ENCODE results near the gene IRX3. TPM values are rescaled to one million over a fixed set of nuclear protein-coding genes. Genes with fewer than 3 reads are reported as not detected.

IRX3 gene
- total and polyA plus RNA-seq, 10 donors = 0.03 to 0.23 (median 0.13) TPM; not detected in 7

DNA sequence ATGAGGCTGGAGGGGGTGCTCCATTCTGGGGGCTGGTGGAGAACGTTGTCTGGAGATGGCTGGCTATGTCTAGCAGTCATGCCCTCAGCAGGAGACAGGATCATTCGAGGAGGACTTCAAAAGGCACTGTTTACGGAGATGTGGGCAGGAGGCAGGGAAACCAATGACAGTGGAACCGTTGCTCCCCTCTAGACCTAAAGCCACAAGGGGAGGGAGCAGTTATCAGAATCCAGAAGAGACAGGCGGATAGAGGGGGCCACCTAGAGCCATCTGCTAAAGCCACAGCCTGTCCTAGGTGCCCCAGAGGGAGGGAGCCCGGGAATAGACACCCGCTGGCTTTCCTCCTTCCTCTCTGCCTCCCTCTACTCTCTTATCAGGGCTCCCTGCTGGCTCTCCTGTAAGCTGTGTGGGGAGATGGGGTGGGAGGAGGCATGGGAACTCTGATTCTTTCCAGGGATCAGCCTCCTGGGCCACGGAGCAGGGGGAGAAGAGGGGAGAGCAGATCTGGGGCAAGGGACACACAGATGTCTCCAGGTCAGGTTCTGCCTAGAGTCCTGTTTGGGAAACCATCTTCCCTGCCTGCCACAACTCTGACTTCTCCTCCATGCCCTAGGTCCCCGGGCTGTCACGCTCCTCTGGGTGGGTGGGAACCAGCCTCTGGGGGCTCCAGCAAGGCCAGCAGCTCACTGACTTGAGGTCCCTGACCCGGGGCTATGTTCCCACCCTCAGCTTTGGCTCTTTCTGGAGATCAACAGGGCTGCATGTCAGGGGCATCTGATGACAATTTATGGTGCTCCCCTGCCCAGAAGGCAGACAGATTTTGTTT is 42.3 kb downstream of the IRX3 start:
- intact Hi-C loops (cut with DNase I; ENCODE audit: low total_unique reads) = no loop called here
- peaks cover 0 to 24% (median 0%) of the 10 kb centered on the region in 7 donors for H3K27me3 ChIP-seq (replicated peaks in 1 of 7)
- H3K36me3 ChIP-seq = no peaks in the 10 kb centered on the region
- no peak for DNase-seq
- no peaks in the 10 kb centered on the region for H3K9me3 ChIP-seq
- H3K27ac ChIP-seq = no peak overlapping the region
- H3K4me1 ChIP-seq = no peaks in the 10 kb centered on the region
- H3K4me3 ChIP-seq = no peak overlapping the region
- TF ChIP-seq, protein P1, sequence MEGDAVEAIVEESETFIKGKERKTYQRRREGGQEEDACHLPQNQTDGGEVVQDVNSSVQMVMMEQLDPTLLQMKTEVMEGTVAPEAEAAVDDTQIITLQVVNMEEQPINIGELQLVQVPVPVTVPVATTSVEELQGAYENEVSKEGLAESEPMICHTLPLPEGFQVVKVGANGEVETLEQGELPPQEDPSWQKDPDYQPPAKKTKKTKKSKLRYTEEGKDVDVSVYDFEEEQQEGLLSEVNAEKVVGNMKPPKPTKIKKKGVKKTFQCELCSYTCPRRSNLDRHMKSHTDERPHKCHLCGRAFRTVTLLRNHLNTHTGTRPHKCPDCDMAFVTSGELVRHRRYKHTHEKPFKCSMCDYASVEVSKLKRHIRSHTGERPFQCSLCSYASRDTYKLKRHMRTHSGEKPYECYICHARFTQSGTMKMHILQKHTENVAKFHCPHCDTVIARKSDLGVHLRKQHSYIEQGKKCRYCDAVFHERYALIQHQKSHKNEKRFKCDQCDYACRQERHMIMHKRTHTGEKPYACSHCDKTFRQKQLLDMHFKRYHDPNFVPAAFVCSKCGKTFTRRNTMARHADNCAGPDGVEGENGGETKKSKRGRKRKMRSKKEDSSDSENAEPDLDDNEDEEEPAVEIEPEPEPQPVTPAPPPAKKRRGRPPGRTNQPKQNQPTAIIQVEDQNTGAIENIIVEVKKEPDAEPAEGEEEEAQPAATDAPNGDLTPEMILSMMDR (IDR thresholded peaks at IDR 0.05 in 8 of 11, conservative IDR thresholded peaks at IDR 0.05 in 3 of 11) = no peak
- TF ChIP-seq POLR2AphosphoS5 (IDR thresholded peaks at IDR 0.05) (no peak), POLR2A (IDR thresholded peaks at IDR 0.05) (no peak)
- 22 to 45% (median 30%) methylated on average over 9 to 11 of the region's 11 CpGs for WGBS, 5 donors

DNA sequence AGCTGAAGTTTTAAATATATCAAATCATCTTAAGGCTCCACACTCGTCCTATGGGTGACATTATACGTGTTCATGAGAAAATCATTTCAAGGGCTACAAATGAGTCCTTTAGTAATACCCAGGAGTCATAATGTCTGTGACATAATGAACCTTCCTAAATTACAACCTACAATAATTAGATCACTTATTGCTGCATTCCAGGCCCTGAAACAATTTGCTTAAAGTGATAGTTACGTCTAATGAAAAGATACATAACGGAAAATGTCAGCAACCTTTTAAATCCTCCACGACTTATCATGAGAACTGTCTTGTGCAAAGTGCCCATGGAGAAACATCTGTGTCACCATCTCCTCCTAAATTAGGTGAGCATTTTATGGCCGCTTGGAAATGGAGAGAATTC is 43.4 kb downstream of the IRX3 start:
- Histone ChIP-seq H3K4me3 (no peak overlapping the region), H3K4me1 (no peaks in the 10 kb centered on the region), H3K9me3 (no peaks in the 10 kb centered on the region), H3K27me3 (replicated peaks in 1 of 7) (peaks cover 0 to 24% (median 0%) of the 10 kb centered on the region in 7 donors), H3K27ac (no peak overlapping the region), H3K36me3 (no peaks in the 10 kb centered on the region)
- TF ChIP-seq POLR2AphosphoS5 (IDR thresholded peaks at IDR 0.05) = no peak
- TF ChIP-seq, protein P1 (IDR thresholded peaks at IDR 0.05 in 8 of 11, conservative IDR thresholded peaks at IDR 0.05 in 3 of 11) = no peak
- TF ChIP-seq POLR2A (IDR thresholded peaks at IDR 0.05) = no peak
- 80 to 89% (median 84%) methylated on average over 6 of the region's 6 CpGs for WGBS, 5 donors
- no peak for DNase-seq
- intact Hi-C loops (cut with DNase I; ENCODE audit: low total_unique reads) = no loop called here

DNA sequence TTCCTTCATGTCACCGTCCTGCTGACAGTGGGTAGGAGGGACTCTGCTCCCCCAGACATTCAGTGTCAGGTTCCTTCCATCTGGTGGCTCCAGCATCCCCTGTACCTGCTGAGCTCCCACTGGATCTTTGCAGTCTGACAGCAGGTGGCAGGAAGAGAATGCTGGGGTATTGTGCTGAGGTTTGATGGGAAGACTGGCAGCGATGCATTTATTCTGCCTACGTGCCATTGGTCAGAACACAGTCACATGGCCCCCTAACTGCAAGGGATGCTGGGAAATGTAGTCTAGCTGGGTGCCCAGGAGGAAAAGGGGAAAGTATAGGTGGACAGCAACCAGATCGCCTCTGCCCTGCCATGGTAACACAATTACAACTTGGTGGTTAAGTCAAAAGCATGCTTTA is 44.4 kb downstream of the IRX3 start:
- 65 to 98% (median 86%) methylated on average over 3 to 4 of the region's 4 CpGs for WGBS, 5 donors
- TF ChIP-seq, protein P1 (IDR thresholded peaks at IDR 0.05 in 8 of 11, conservative IDR thresholded peaks at IDR 0.05 in 3 of 11) = no peak
- no peak for TF ChIP-seq POLR2AphosphoS5 (IDR thresholded peaks at IDR 0.05)
- TF ChIP-seq POLR2A (IDR thresholded peaks at IDR 0.05) = no peak
- DNase-seq = no peak
- Histone ChIP-seq H3K4me3 (no peak overlapping the region), H3K36me3 (no peaks in the 10 kb centered on the region), H3K9me3 (no peaks in the 10 kb centered on the region), H3K27ac (no peak overlapping the region), H3K4me1 (no peaks in the 10 kb centered on the region), H3K27me3 (replicated peaks in 1 of 7) (peaks cover 0 to 24% (median 0%) of the 10 kb centered on the region in 7 donors)
- intact Hi-C loops (cut with DNase I; ENCODE audit: low total_unique reads) = no loop called here

DNA sequence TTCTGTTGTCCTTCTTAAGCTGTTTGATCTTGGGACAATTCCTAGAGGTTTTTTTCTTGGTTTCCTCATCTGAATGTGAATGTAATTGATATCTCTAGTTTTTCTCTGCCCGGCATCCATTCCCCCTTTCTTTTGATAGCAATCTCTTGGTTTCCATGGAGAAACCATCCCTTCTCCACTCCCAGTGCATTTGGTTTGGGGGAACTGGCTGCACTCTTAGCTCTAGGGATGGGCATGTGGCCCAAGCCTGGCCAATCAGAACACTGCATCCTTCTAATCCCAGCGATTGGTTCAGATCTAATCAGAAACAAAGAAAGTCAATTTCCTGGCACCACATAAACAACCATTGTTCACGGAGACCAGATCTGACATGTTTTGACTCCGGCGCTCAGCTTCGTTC is 45.1 kb downstream of the IRX3 start:
- Histone ChIP-seq H3K27me3 (replicated peaks in 1 of 7) (peaks cover 0 to 21% (median 0%) of the 10 kb centered on the region in 7 donors), H3K4me1 (no peaks in the 10 kb centered on the region), H3K4me3 (no peak overlapping the region), H3K36me3 (no peaks in the 10 kb centered on the region), H3K27ac (no peak overlapping the region), H3K9me3 (no peaks in the 10 kb centered on the region)
- intact Hi-C loops (cut with DNase I; ENCODE audit: low total_unique reads) = no loop called here
- TF ChIP-seq, protein P1 (IDR thresholded peaks at IDR 0.05 in 8 of 11, conservative IDR thresholded peaks at IDR 0.05 in 3 of 11) = no peak
- no peak for TF ChIP-seq POLR2AphosphoS5 (IDR thresholded peaks at IDR 0.05)
- no peak for TF ChIP-seq POLR2A (IDR thresholded peaks at IDR 0.05)
- no peak for DNase-seq
- WGBS, 5 donors = 72 to 79% (median 76%) methylated on average over 6 of the region's 6 CpGs

Measured in spleen (tissue), 11 donors.